ENCODE results near the gene EGFL8. TPM values are rescaled to one million over a fixed set of nuclear protein-coding genes. Genes with fewer than 3 reads are reported as not detected.

EGFL8 gene
- total RNA-seq, 4 donors from 2014 or later = 0.80 to 7.1 (median 4.2) TPM

DNA sequence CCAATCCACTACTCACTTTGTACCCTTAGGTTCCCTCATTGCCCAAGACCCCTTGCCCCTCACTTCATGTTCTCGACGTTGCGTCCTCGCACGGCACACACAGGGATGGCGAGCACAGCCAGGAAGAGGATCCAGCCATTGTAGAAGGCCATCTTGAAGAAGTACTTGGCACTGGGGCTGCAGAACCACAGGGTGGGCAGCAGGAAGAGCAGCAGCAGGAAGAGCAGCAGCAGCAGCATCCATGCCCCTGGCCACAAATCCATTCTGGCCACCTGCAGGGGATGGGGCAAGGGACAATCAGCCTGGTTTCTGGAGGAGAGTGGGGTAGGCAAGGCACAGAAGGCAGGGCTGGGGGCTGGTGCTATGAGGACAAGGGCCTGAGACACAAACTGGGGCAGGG, 6.8 kb downstream of the EGFL8 start:
- H3K27ac ChIP-seq = no peak overlapping the region
- H3K4me3 ChIP-seq = no peak overlapping the region
- H3K36me3 ChIP-seq = peaks cover 0 to 41% of the 10 kb centered on the region in 2 donors
- in situ Hi-C loops (cut with MboI; ENCODE audit: low sequenced_read_pairs in 4 of 4) = no loop called here
- TF ChIP-seq POLR2A (IDR thresholded peaks at IDR 0.05) = no peak
- TF ChIP-seq, protein P1, sequence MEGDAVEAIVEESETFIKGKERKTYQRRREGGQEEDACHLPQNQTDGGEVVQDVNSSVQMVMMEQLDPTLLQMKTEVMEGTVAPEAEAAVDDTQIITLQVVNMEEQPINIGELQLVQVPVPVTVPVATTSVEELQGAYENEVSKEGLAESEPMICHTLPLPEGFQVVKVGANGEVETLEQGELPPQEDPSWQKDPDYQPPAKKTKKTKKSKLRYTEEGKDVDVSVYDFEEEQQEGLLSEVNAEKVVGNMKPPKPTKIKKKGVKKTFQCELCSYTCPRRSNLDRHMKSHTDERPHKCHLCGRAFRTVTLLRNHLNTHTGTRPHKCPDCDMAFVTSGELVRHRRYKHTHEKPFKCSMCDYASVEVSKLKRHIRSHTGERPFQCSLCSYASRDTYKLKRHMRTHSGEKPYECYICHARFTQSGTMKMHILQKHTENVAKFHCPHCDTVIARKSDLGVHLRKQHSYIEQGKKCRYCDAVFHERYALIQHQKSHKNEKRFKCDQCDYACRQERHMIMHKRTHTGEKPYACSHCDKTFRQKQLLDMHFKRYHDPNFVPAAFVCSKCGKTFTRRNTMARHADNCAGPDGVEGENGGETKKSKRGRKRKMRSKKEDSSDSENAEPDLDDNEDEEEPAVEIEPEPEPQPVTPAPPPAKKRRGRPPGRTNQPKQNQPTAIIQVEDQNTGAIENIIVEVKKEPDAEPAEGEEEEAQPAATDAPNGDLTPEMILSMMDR (IDR thresholded peaks at IDR 0.05 in 4 of 5, conservative IDR thresholded peaks at IDR 0.05 in 1 of 5) = no peak
- H3K9me3 ChIP-seq = no peaks in the 10 kb centered on the region
- DNase-seq (no peak), ATAC-seq (no peak)
- H3K4me1 ChIP-seq = peaks cover 10 to 14% of the 10 kb centered on the region in 2 donors
- no peaks in the 10 kb centered on the region for H3K27me3 ChIP-seq
- intact Hi-C loops (cut with DNase I; ENCODE audit: low total_unique reads) = loop anchor here (10.0 kb wide), 3 partner anchors 196 to 1144 kb away; partner anchors contain the start of genes B3GALT4, DXO, RPS18 and TAPBP

DNA sequence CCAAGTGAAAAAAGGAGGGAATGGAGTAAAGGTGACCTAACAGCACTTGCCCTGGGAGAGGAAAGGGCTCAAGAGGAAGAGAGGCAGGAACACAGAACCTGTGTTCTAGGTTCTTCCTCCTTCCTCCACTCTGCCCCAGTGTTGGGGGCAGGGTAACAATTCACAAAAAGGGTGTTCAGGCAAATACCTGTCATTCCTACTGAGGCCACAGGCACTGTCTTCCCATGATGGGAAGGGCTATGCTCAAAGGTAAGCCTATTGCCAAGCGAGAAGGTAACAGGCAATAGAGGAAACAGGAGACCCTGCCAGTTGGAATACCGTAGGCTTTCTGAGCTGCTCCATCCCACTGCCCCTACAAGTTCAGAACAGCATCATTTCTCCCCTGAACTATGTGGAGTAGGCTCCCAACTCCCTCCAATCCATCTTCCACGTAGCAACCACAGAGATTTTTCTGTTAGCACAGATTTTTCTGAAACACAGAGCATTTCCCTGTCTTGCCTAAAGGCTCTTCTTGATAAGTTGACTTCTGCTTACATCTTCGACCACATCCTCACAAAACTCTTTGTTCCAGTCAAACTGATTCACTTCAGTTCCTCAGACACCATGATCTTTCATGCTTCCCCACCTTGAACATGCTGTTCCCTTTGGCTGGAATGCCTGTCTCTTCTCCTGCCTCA, 8.8 kb downstream of the EGFL8 start:
- DNase-seq (no peak), ATAC-seq (no peak)
- TF ChIP-seq, protein P1 (IDR thresholded peaks at IDR 0.05 in 4 of 5, conservative IDR thresholded peaks at IDR 0.05 in 1 of 5) = no peak
- no peak for TF ChIP-seq POLR2A (IDR thresholded peaks at IDR 0.05)
- in situ Hi-C loops (cut with MboI; ENCODE audit: low sequenced_read_pairs in 4 of 4) = no loop called here
- Histone ChIP-seq H3K4me3 (no peak overlapping the region), H3K4me1 (peaks cover 21 to 22% of the 10 kb centered on the region in 2 donors), H3K27ac (no peak overlapping the region), H3K27me3 (no peaks in the 10 kb centered on the region), H3K9me3 (no peaks in the 10 kb centered on the region), H3K36me3 (peaks cover 0 to 24% of the 10 kb centered on the region in 2 donors)
- intact Hi-C loops (cut with DNase I; ENCODE audit: low total_unique reads) = loop anchor here (10.0 kb wide), 3 partner anchors 198 to 1142 kb away; partner anchors contain the start of genes B3GALT4, DXO, RPS18 and TAPBP

DNA sequence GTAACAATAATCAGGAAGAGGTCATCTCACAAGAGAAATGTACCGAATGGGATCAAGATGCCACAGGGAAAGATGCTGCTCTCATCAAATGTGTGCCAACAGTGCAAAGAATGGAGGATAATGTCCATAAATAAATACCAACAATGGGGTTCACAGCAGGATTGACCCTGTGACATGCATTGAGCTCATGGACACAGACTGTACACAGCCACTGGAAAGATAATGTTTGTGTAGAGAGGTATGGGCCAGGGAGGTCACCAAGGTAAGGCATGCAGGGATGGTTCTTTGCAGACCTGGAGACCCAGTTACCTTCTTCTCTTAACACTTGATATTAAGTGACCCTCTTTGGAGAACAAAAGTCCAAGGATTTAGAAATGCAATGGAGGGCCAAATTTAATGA, 10.0 kb downstream of the EGFL8 start:
- H3K4me3 ChIP-seq = no peak overlapping the region
- H3K27ac ChIP-seq = no peak overlapping the region
- no peaks in the 10 kb centered on the region for H3K27me3 ChIP-seq
- TF ChIP-seq, protein P1 (IDR thresholded peaks at IDR 0.05 in 4 of 5, conservative IDR thresholded peaks at IDR 0.05 in 1 of 5) = no peak
- no peak for TF ChIP-seq POLR2A (IDR thresholded peaks at IDR 0.05)
- H3K9me3 ChIP-seq = no peaks in the 10 kb centered on the region
- H3K4me1 ChIP-seq = peaks cover 29 to 31% of the 10 kb centered on the region in 2 donors
- H3K36me3 ChIP-seq = peaks cover 0 to 12% of the 10 kb centered on the region in 2 donors
- intact Hi-C loops (cut with DNase I; ENCODE audit: low total_unique reads) (loop anchor here (10.0 kb wide), 3 partner anchors 200 to 1140 kb away; partner anchors contain the start of genes B3GALT4, DXO, RPS18 and TAPBP), in situ Hi-C loops (cut with MboI; ENCODE audit: low sequenced_read_pairs in 4 of 4) (no loop called here)
- ATAC-seq (no peak), DNase-seq (no peak)

DNA sequence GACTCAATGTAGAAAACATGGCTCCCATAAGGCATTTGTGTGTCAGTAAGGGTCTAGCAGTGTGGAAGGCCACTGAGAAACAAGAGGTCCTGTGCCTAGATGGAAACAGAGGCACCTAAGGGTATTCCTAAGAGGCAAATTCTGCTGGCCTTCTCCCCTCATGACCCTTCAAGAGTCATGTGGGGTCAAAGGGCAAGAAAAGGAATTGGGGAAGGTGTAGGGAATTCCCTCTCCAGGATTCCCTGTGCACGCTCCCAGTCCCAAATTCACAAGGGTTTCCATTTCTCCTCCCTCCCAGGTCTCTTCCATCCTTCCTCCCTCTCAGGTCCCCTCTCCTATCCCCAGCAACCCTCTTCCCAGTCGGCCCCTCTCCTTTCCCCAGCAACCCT, 10.9 kb downstream of the EGFL8 start:
- H3K27me3 ChIP-seq = no peaks in the 10 kb centered on the region
- peak overlapping the region; percentile 92 to 99 (median 96) for H3K27ac ChIP-seq
- ATAC-seq (no peak), DNase-seq (no peak)
- no peaks in the 10 kb centered on the region for H3K9me3 ChIP-seq
- H3K4me3 ChIP-seq = peak overlapping the region; percentile 81 to 99 (median 96)
- H3K36me3 ChIP-seq = peaks cover 0 to 10% of the 10 kb centered on the region in 2 donors
- intact Hi-C loops (cut with DNase I; ENCODE audit: low total_unique reads) = loop anchor here (5.0 to 10.0 kb wide), 6 partner anchors 201 to 1139 kb away; partner anchors contain the start of genes B3GALT4, BRD2, CSNK2B and DXO
- TF ChIP-seq POLR2A (IDR thresholded peaks at IDR 0.05) = no peak
- TF ChIP-seq, protein P1 (IDR thresholded peaks at IDR 0.05 in 4 of 5, conservative IDR thresholded peaks at IDR 0.05 in 1 of 5) = no peak
- H3K4me1 ChIP-seq = peaks cover 35 to 37% of the 10 kb centered on the region in 2 donors
- in situ Hi-C loops (cut with MboI; ENCODE audit: low sequenced_read_pairs in 4 of 4) = loop anchor here in 3 of 4 donors (25.0 kb wide), 6 partner anchors 213 to 1563 kb away; partner anchors contain the start of genes BRD2 (in 3 of the 3), HLA-DMA (in 3 of the 3), APOM (in 2 of the 3) and BAG6 (in 2 of the 3)
